DOHH2 (cell line): Measurements from ENCODE around the gene AEN.

ENCODE experiments used
- CTCF ChIP-seq: fragments of 200-600 bp; sonication (generic); IDR thresholded peaks from one replicate; pipeline ENCODE4 v1.5.1; 2014; ENCODE audit warnings: antibody characterized with exemption, mild to moderate bottlenecking, low read depth, low read length; ENCODE audit not compliant: poor library complexity, severe bottlenecking
- EZH2phosphoT487 ChIP-seq: fragments of 200-600 bp; sonication (generic); IDR thresholded peaks from 2 replicates; pipeline ENCODE4 v1.6.1; 2017; ENCODE audit warnings: borderline replicate concordance, mild to moderate bottlenecking, antibody characterized with exemption, low read length, moderate library complexity, mixed read lengths

GRCh38 chr15:88652456-88653199 is 31.5 kb downstream of the AEN start:
- TF ChIP-seq CTCF (no peak), EZH2phosphoT487 (no peak)
